H1 (cell line): ENCODE results near the gene ANKS1B. TPM values are rescaled to one million over a fixed set of nuclear protein-coding genes. Genes with fewer than 3 reads are reported as not detected.

ENCODE experiments used
- CTCF ChIA-PET: fragments of 300-600 bp; sonication (Branson Sonifier 250); formaldehyde crosslinking; loops from one replicate; lab custom pipeline; 2021; ENCODE audit not compliant: partially characterized antibody; lab: Charles Lee
- POLR2A ChIA-PET: fragments of 300-600 bp; sonication (Branson Sonifier 250); formaldehyde crosslinking; loops from one replicate; lab custom pipeline; 2021; ENCODE audit warnings: inconsistent platforms; ENCODE audit not compliant: partially characterized antibody; lab: Charles Lee
- DNase-seq, 2 experiments: peaks; one replicate each; pipeline versions ENCODE4 v3.0.0 to v3.0.0-alpha.2; 2010 to 2022; ENCODE audit warnings: low spot score in 2 of 2, low read depth in 1 of 2, mixed read lengths in 1 of 2
- FAIRE-seq: peaks from 2 replicates; lab custom pipeline; 2011; peaks lifted over from hg19 to GRCh38; lab: Jason Lieb, UNC
- H2AFZ ChIP-seq: 2 replicates; pipeline ENCODE4 v1.8.1; 2012; ENCODE audit warnings: low read length, inconsistent platforms
- H2AK5ac ChIP-seq: 2 replicates; pipeline ENCODE4 v1.6.1; 2013; ENCODE audit warnings: low read depth, low read length
- H2BK120ac ChIP-seq: replicated peaks from 2 replicates; pipeline ENCODE3; 2013; ENCODE audit warnings: low read depth, low read length, inconsistent platforms
- H2BK12ac ChIP-seq: 2 replicates; pipeline ENCODE4 v1.6.1; 2013; ENCODE audit warnings: low read depth, low read length
- H2BK15ac ChIP-seq: 2 replicates; pipeline ENCODE4 v1.6.1; 2013; ENCODE audit warnings: low read length
- H2BK20ac ChIP-seq: 2 replicates; pipeline ENCODE4 v1.6.1; 2013; ENCODE audit warnings: low read length
- H2BK5ac ChIP-seq: 2 replicates; pipeline ENCODE4 v1.6.1; 2013; ENCODE audit warnings: low read depth, low read length
- H3K14ac ChIP-seq: 2 replicates; pipeline ENCODE4 v1.6.1; 2013; ENCODE audit warnings: inconsistent platforms; ENCODE audit not compliant: insufficient read length
- H3K18ac ChIP-seq: 2 replicates; pipeline ENCODE4 v1.6.1; 2013; ENCODE audit warnings: low read length; ENCODE audit errors: extremely low read depth
- H3K23ac ChIP-seq: 2 replicates; pipeline ENCODE4 v1.6.1; 2013; ENCODE audit warnings: inconsistent platforms; ENCODE audit not compliant: insufficient read length
- H3K23me2 ChIP-seq: 2 replicates; pipeline ENCODE4 v1.6.1; 2013; ENCODE audit warnings: low read depth, low read length
- H3K27ac ChIP-seq: 2 replicates; pipeline ENCODE4 v1.6.1; 2011; ENCODE audit warnings: low read depth, low read length, inconsistent platforms
- H3K27me3 ChIP-seq, 4 experiments: replicated peaks in 1 of 4; 1 replicate in 1 of 4; 2 replicates in 3 of 4; pipeline versions ENCODE4 v1.6.1 to v1.8.1; 2011 to 2013; ENCODE audit warnings: low read length in 3 of 4, mild to moderate bottlenecking in 3 of 4, inconsistent platforms in 2 of 4, mixed read lengths in 2 of 4, moderate library complexity in 1 of 4; ENCODE audit not compliant: control insufficient read depth in 3 of 4, insufficient read depth in 3 of 4; ENCODE audit errors: extremely low read depth in 1 of 4
- H3K36me3 ChIP-seq, 4 experiments: 2 replicates each; pipeline versions ENCODE4 v1.6.1 to v1.8.1; 2011 to 2013; ENCODE audit warnings: mild to moderate bottlenecking in 4 of 4, low read length in 3 of 4, moderate library complexity in 2 of 4, control low read depth in 1 of 4, inconsistent platforms in 1 of 4; ENCODE audit not compliant: insufficient read depth in 4 of 4, control insufficient read depth in 2 of 4
- H3K4ac ChIP-seq: replicated peaks from 2 replicates; pipeline ENCODE3; 2013; ENCODE audit warnings: low read length, low read depth, mixed read lengths, inconsistent platforms; ENCODE audit not compliant: insufficient read length
- H3K4me1 ChIP-seq, 4 experiments: replicated peaks in 1 of 4; 1 replicate in 1 of 4; 2 replicates in 3 of 4; pipeline versions ENCODE4 v1.6.1 to v1.8.1; 2011 to 2013; ENCODE audit warnings: low read length in 3 of 4, inconsistent platforms in 2 of 4, mixed read lengths in 1 of 4; ENCODE audit not compliant: insufficient read depth in 4 of 4, control insufficient read depth in 3 of 4
- H3K4me2 ChIP-seq, 2 experiments: 2 replicates each; pipeline versions ENCODE4 v1.6.1 to v1.8.1; 2011 to 2013; ENCODE audit warnings: low read depth in 2 of 2, low read length in 2 of 2, control low read depth in 1 of 2, inconsistent platforms in 1 of 2, mild to moderate bottlenecking in 1 of 2; ENCODE audit not compliant: insufficient read depth in 1 of 2
- H3K4me3 ChIP-seq, 4 experiments: fragments of 200-600, 300-600 bp in 1 of 4; sonication (generic), shearing (Covaris generic), sonication (Bioruptor Twin) in 1 of 4; 2 replicates each; pipeline versions ENCODE4 v1.5.1 to v1.8.1; 2011 to 2016; ENCODE audit warnings: low read length in 4 of 4, low read depth in 3 of 4, control low read depth in 2 of 4, inconsistent platforms in 2 of 4, mild to moderate bottlenecking in 2 of 4, mixed read lengths in 1 of 4, moderate library complexity in 1 of 4; ENCODE audit not compliant: insufficient read depth in 2 of 4; ENCODE audit errors: extremely low read depth in 1 of 4
- H3K56ac ChIP-seq: replicated peaks from 2 replicates; pipeline ENCODE3; 2013; ENCODE audit warnings: low read depth, mild to moderate bottlenecking, mixed read lengths, low read length, inconsistent platforms; ENCODE audit not compliant: insufficient read length
- H3K79me1 ChIP-seq: 2 replicates; pipeline ENCODE4 v1.6.1; 2013; ENCODE audit warnings: low read depth, low read length, control low read depth
- H3K79me2 ChIP-seq, 2 experiments: 2 replicates each; pipeline versions ENCODE4 v1.6.1 to v1.8.1; 2012 to 2013; ENCODE audit warnings: low read length in 2 of 2, mild to moderate bottlenecking in 2 of 2, inconsistent platforms in 1 of 2; ENCODE audit not compliant: insufficient read depth in 2 of 2, control insufficient read depth in 1 of 2
- H3K9ac ChIP-seq, 4 experiments: replicated peaks in 1 of 4; 1 replicate in 1 of 4; 2 replicates in 3 of 4; pipeline versions ENCODE4 v1.6.1 to v1.8.1; 2011 to 2013; ENCODE audit warnings: low read depth in 3 of 4, low read length in 3 of 4, control low read depth in 2 of 4, mild to moderate bottlenecking in 2 of 4, moderate library complexity in 2 of 4, inconsistent platforms in 1 of 4; ENCODE audit errors: extremely low read depth in 1 of 4
- H3K9me3 ChIP-seq, 2 experiments: 2 replicates each; pipeline versions ENCODE4 v1.6.1 to v1.8.1; 2012 to 2013; ENCODE audit warnings: mild to moderate bottlenecking in 2 of 2, moderate library complexity in 2 of 2, control low read depth in 1 of 2, inconsistent platforms in 1 of 2, low read depth in 1 of 2, low read length in 1 of 2, mixed read lengths in 1 of 2; ENCODE audit not compliant: insufficient read depth in 2 of 2
- H4K20me1 ChIP-seq, 2 experiments: replicated peaks in 1 of 2; 2 replicates each; pipeline versions ENCODE3 to v1.8.1; 2011 to 2013; ENCODE audit warnings: inconsistent platforms in 2 of 2, low read length in 2 of 2, mild to moderate bottlenecking in 1 of 2; ENCODE audit not compliant: insufficient read depth in 2 of 2, control insufficient read depth in 1 of 2
- H4K5ac ChIP-seq: 2 replicates; pipeline ENCODE4 v1.6.1; 2013; ENCODE audit warnings: low read length, low read depth, mixed read lengths, inconsistent platforms; ENCODE audit not compliant: insufficient read length
- H4K8ac ChIP-seq: 2 replicates; pipeline ENCODE4 v1.8.0; 2013; ENCODE audit warnings: mild to moderate bottlenecking, moderate library complexity, low read length, inconsistent platforms; ENCODE audit not compliant: insufficient read depth; ENCODE audit errors: extremely low read depth
- H4K91ac ChIP-seq: replicated peaks from 2 replicates; pipeline ENCODE3; 2013; ENCODE audit warnings: low read length, mixed read lengths, inconsistent platforms; ENCODE audit not compliant: insufficient read length
- WGBS, 2 experiments: shearing (Covaris generic) in 1 of 2; methylation state at CpG; one replicate each; pipeline versions ENCODE4 v1.1.6 to v1.1.7; 2013 to 2015; ENCODE audit warnings: low lambda C conversion rate in 2 of 2, mixed read lengths in 2 of 2, inconsistent platforms in 1 of 2, low coverage in 1 of 2, missing lambda C conversion rate in 1 of 2; ENCODE audit not compliant: insufficient replicate concordance in 2 of 2, insufficient coverage in 1 of 2, insufficient read length in 1 of 2; ENCODE audit errors: extremely low coverage in 1 of 2, missing lambda C conversion rate in 1 of 2; 5-methylcytosine and 5-hydroxymethylcytosine counted together
- polyA plus RNA-seq, 7 experiments: library from polyadenylated mRNA; depleted of rRNA in 3 of 7; stranded (reverse) in 5 of 7; unstranded in 2 of 7; fragments of >200 nt in 5 of 7; fragments of 200-250 nt in 2 of 7; gene quantifications; 1 replicate in 5 of 7; 2 replicates in 1 of 7; 4 replicates in 1 of 7; pipeline versions ENCODE4 v1.2.1 to v1.2.3, GENCODE V29; 2011 to 2013; ENCODE audit warnings: missing spikeins in 2 of 7, mixed read lengths in 2 of 7
- total RNA-seq: library from RNA; stranded (reverse); fragmentation: NEBNext Ultra II Directional; extraction: Animal tissue kit (Norgen Biotek cat#: 25700); gene quantifications from 2 replicates; pipeline ENCODE4 v1.2.1, GENCODE V29; 2021

ANKS1B gene
- total and polyA plus RNA-seq, 2 of the 8 experiments (the other 6 are each of a cell fraction or from before 2014, with no cell fraction given) = 2.7 to 6.1 TPM

GRCh38 chr12:98869886-98870503 is 1114.7 kb downstream of the ANKS1B start:
- H2BK15ac ChIP-seq = no peak overlapping the region
- FAIRE-seq = no peak
- WGBS, 2 experiments = 80% methylated on average over 2 of the region's 2 CpGs; no CpG with 5 or more reads in 1 of the 2 experiments

More at GRCh38 chr12:98869886-98870503, 1114.7 kb downstream of the ANKS1B start:
- Histone ChIP-seq H3K4me1 (peaks cover 0 to 5% (median 4%) of the 10 kb centered on the region in 4 experiments; a peak in 3 of 7 replicates), H3K18ac (no peak overlapping the region), H2BK12ac (no peak overlapping the region), H4K91ac (no peak overlapping the region), H2AFZ (0 out of 2 replicates have a peak overlapping the region, but pooled peaks have one; percentile 14), H3K23me2 (no peaks in the 10 kb centered on the region; the same call in 1 of the 2 replicates), H3K79me2 (no peaks in the 10 kb centered on the region), H3K23ac (no peak overlapping the region), H3K14ac (no peak overlapping the region), H4K5ac (no peak overlapping the region), H2BK120ac (no peak overlapping the region), H2BK5ac (no peak overlapping the region), H3K4me3 (no peak overlapping the region), H3K79me1 (no peaks in the 10 kb centered on the region), H3K4me2 (no peak overlapping the region), H3K27ac (no peak overlapping the region), H3K9ac (no peak overlapping the region), H3K9me3 (no peaks in the 10 kb centered on the region), H3K4ac (no peak overlapping the region), H3K27me3 (no peaks in the 10 kb centered on the region), H4K8ac (no peak overlapping the region), H2BK20ac (no peak overlapping the region), H3K56ac (no peak overlapping the region), H4K20me1 (no peaks in the 10 kb centered on the region), H3K36me3 (no peaks in the 10 kb centered on the region), H2AK5ac (no peak overlapping the region)
- ChIA-PET POLR2A (no interaction called here), CTCF (interaction anchor here (0.8 to 1.8 kb wide), 10 partner anchors 9 to 149 kb away, joined by 3 to 4 read pairs (median 3); no protein-coding TSS in a partner anchor)
- no peak for DNase-seq
